GM12864 (cell line): ENCODE data around the gene FBXO44.
A peak's percentile ranks its signal among the peaks of the same experiment; 100 is the strongest.

Experiments used
- DNase-seq: peaks from one replicate; pipeline ENCODE4 v3.0.0-alpha.2; 2011; ENCODE audit warnings: low read depth
- H3K4me3 ChIP-seq: 2 replicates; pipeline ENCODE4 v1.5.1; 2011; ENCODE audit warnings: mild to moderate bottlenecking, low read depth, low read length, control low read depth
- CTCF ChIP-seq: IDR thresholded peaks from 2 replicates; pipeline ENCODE4 v1.5.1; 2011; ENCODE audit warnings: low read depth, mild to moderate bottlenecking, moderate library complexity, low read length, control low read depth, inconsistent platforms; ENCODE audit errors: missing control alignments

Gene FBXO44

DNA sequence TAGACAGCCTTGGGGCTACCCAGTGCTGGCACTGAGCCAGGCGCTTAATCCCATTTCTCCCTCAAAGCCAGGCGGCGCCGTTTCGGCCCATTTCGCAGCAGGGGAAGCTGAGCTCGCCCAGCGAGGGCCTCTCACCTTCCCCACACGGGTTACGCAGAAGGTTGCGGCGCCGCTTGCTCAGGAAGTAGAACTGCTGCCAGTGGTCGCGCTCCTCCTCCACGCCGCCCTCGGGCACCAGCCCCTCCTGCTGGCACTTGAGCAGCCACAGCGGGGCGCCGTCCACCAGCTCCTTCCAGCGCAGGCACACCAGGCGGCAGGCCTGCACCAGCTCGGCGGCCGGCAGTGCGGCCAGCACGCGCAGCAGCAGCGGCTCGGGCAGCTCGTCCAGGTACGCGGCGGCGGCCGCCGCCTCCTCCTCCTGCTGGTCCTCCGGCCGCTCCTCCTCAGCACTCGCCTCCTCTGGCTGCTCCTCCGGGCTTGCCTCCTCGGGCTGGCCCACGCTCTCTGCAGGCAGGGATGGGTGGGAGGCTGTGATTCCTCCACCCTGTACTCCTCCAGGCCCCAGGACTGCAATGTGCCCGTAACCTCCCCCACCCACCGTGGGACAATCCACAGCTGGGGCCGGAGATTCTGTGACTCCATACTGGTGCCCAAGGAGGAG lies 4.2 kb upstream of the FBXO44 start:
- TF ChIP-seq CTCF: peak; percentile 70
- peak; percentile 27 for DNase-seq
- H3K4me3 ChIP-seq: peak overlapping the region; percentile 11; the same call in 1 of the 2 replicates

DNA sequence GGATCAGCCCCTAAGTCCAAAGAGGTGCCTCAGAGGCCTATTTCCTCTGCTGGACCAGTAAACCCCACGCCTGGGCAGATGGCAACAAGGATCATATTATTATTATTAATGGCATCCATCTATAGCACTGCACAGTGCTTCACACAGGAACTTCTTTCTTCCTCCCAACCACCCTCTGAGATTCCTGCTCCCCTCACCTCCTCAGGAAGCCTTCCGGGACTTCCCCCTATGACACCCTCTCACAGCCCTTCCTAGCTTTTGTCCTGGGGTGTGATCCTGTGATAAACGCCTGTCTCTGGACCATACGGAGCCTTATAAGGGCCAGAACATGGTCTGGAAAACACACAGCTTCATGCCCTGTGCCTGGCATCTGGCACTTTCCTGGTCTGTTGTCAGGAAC lies 3.7 kb upstream of the FBXO44 start:
- no peak overlapping the region for H3K4me3 ChIP-seq
- TF ChIP-seq CTCF: no peak
- no peak for DNase-seq

DNA sequence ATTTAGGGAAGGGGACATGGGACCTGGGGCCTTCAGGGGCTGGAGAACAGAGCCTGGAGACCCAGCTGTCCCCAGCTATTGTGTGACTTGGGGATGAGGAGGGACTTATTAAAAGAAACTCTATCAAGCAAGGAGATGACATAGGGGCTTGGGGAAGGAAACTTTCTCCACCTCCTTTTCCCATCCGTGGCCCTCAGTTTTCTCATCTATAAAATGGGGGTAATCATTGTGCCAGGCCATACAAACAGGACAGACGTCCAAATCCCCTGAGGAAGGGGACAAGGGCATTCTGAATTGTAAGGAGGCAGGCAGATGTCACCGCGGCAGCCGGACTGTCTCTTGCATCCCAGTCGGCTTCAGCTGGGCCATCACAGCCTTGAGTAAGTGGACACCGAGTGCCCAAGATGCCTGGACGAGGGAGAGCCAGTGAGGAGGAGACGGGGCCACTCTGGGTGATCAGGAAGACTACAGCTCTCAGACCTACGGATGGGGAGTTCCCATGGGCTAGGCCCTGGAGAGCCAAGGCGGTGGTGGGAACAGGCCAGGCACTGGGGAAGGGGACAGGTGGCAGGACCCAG lies 2.4 kb upstream of the FBXO44 start:
- TF ChIP-seq CTCF: no peak
- no peak for DNase-seq
- no peak overlapping the region for H3K4me3 ChIP-seq

- H3K4me3 ChIP-seq: no peak overlapping the region
- no peak for TF ChIP-seq CTCF
- no peak for DNase-seq
Observed at GRCh38 chr1:11653101-11653860, 1.4 kb upstream of the FBXO44 start.

GRCh38 chr1:11653861-11654136 lies 878 bp upstream of the FBXO44 start:
- no peak for DNase-seq
- no peak for TF ChIP-seq CTCF
- H3K4me3 ChIP-seq: no peak overlapping the region

DNA sequence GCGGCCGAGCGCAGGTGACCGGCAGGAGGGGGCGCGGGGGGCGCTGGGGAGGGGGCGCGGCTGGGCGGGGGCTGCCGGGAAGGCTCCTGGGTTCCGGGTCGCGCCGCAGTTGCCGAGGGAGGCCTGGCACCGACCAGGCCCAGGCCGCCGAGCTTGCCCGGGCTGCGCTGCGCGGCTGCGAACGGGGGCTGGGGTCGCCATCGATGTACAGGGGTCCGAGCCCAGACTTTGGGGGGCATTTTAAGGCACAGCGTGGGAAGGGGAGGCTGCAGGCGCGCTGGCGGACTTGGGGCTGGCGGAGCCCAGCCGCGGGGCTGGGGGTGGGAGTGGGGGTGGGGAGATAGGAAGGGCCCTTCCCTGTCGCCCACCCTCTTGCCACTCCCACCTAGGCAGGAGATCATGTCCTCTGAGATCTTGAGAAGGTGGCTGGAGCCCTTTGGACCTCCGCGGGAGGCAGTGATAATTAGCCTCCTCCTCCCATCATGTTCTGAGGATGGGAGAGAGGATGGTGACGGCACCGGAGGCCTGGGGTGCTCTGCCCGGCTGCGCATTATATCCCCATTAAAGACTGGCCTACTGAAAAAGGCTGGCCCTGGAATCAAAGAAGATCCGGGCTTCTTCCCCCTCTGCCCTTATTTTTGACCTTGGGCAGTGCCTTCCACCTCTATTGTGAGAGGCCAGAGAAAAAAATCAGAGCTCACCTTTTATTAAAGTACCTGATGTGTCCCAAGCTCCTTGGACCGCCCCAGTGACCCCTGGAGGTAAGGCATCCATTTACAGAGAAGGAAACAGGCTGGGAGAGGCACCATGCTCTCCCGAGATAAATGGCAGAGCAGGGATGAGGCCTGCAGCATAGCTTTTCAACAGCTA lies 497 bp downstream of the FBXO44 start:
- no peak for DNase-seq
- H3K4me3 ChIP-seq: peak overlapping the region; percentile 61
- TF ChIP-seq CTCF: no peak
